GM23248 (cell line): ENCODE results near the gene ADRA2C. TPM values are rescaled to one million over a fixed set of nuclear protein-coding genes. Genes with fewer than 3 reads are reported as not detected.

Source experiments
- DNase-seq: peaks from one replicate; pipeline ENCODE4 v3.0.0-alpha.2; 2015
- H2AFZ ChIP-seq: fragments of 200-600 bp; sonication (generic); 2 replicates; pipeline ENCODE4 v1.6.1; 2016; ENCODE audit warnings: antibody characterized with exemption
- H3F3A ChIP-seq: fragments of 200-600 bp; sonication (generic); 2 replicates; pipeline ENCODE4 v1.6.1; 2016; ENCODE audit warnings: mild to moderate bottlenecking, antibody characterized with exemption, mixed run types; ENCODE audit not compliant: insufficient read depth
- H3K27ac ChIP-seq: fragments of 200-600 bp; sonication (generic); 2 replicates; pipeline ENCODE4 v1.5.1; 2016; ENCODE audit warnings: mild to moderate bottlenecking
- H3K27me3 ChIP-seq: fragments of 200-600 bp; sonication (generic); replicated peaks from 2 replicates; pipeline ENCODE4 v1.6.1; 2016; ENCODE audit warnings: mild to moderate bottlenecking; ENCODE audit not compliant: insufficient read depth
- H3K36me3 ChIP-seq: fragments of 200-600 bp; sonication (generic); 2 replicates; pipeline ENCODE4 v1.6.1; 2016; ENCODE audit warnings: low read depth, mild to moderate bottlenecking
- H3K4me1 ChIP-seq: fragments of 200-600 bp; sonication (generic); 2 replicates; pipeline ENCODE4 v1.6.1; 2016; ENCODE audit warnings: mild to moderate bottlenecking; ENCODE audit not compliant: insufficient read depth
- H3K4me2 ChIP-seq: fragments of 200-600 bp; sonication (generic); one replicate; pipeline ENCODE4 v1.6.1; 2016; ENCODE audit warnings: mild to moderate bottlenecking; ENCODE audit not compliant: unreplicated experiment
- H3K4me3 ChIP-seq: fragments of 200-600 bp; sonication (generic); 2 replicates; pipeline ENCODE4 v1.5.1; 2016; ENCODE audit warnings: mild to moderate bottlenecking
- H3K79me2 ChIP-seq: fragments of 200-600 bp; sonication (generic); 2 replicates; pipeline ENCODE4 v1.6.1; 2016; ENCODE audit warnings: mild to moderate bottlenecking; ENCODE audit not compliant: insufficient read depth
- H3K9ac ChIP-seq: fragments of 200-600 bp; sonication (generic); 2 replicates; pipeline ENCODE4 v1.6.1; 2016; ENCODE audit warnings: mild to moderate bottlenecking
- H3K9me2 ChIP-seq: fragments of 200-600 bp; sonication (generic); 2 replicates; pipeline ENCODE4 v1.6.1; 2016; ENCODE audit warnings: mixed run types, mild to moderate bottlenecking, moderate library complexity; ENCODE audit not compliant: insufficient read depth
- H3K9me3 ChIP-seq: fragments of 200-600 bp; sonication (generic); one replicate; pipeline ENCODE4 v1.6.1; 2017; ENCODE audit warnings: low read depth
- H4K20me1 ChIP-seq: fragments of 200-600 bp; sonication (generic); 2 replicates; pipeline ENCODE4 v1.6.0; 2016; ENCODE audit not compliant: insufficient read depth
- EZH2 ChIP-seq: fragments of 200-600 bp; sonication (generic); IDR thresholded peaks from 2 replicates; pipeline ENCODE4 v1.6.1; 2018; ENCODE audit warnings: antibody characterized with exemption, mild to moderate bottlenecking; ENCODE audit not compliant: insufficient read depth, poor library complexity, severe bottlenecking
- EZH2phosphoT487 ChIP-seq: fragments of 200-600 bp; sonication (generic); IDR thresholded peaks from 2 replicates; pipeline ENCODE4 v1.6.1; 2018; ENCODE audit warnings: antibody characterized with exemption, moderate library complexity, mild to moderate bottlenecking, low read depth; ENCODE audit not compliant: insufficient read depth
- WGBS, 2 experiments: methylation state at CpG; one replicate each; pipeline ENCODE4 v1.1.6; 2015 to 2017; ENCODE audit warnings: low lambda C conversion rate in 2 of 2, low coverage in 1 of 2; ENCODE audit errors: missing lambda C conversion rate in 2 of 2; 5-methylcytosine and 5-hydroxymethylcytosine counted together
- in situ Hi-C: fragments of 300-500 bp; cut with MboI; formaldehyde crosslinking; loops from 2 replicates; pipeline ENCODE4 v1.15.0; 2020
- polyA plus RNA-seq: library from polyadenylated mRNA; unstranded; fragments of >200 nt; fragmentation: Nextera tagmentation; extraction: Ambion mirVana; gene quantifications from 2 replicates; pipeline ENCODE4 v1.2.1, GENCODE V29; 2016
- total RNA-seq: library from RNA; depleted of rRNA; stranded (reverse); fragments of >200 nt; shearing (Covaris generic); gene quantifications from 2 replicates; pipeline ENCODE4 v1.2.3, GENCODE V29; 2014

Gene ADRA2C
- total and polyA plus RNA-seq, 2 experiments from 2014 or later, result 0.14 to 2.2 TPM

DNA sequence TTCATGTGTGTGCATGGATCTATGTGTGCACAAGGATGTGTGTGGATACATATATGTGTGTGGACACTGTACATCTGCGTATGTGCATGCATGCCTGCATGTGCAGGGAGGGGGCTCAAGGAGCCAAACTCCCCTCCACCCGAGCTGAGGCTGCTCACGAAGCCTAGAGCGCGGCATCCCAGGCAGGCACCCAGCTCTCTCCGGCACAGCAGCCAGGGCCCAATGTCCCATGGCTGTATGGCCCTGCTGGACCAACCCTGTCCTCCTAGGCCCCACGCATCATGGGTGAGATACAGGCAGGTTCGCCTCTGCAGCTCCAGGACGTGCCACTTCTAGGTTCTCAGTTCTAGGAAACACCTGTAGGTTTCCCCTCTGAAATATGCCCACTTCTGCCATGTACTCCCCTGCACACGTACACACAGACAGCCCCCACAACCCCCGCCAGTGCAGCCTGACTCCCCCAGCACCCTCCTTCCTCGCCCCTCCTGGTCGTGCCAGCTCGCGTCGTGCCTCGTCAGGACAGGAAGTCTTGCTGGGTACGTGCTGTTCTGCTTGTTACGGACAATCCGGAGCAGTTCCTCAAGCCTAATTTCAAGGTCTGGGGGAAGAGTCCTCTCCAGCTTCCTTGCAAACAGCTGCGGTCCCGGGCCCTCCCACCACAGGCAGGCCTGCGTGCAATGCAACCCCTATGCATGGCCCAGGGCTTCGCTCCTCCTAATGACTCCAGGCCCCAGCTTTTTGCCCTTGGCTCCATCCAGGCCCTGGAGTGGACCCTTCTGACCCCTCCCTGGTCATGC is 3.2 kb upstream of the ADRA2C start:
- in situ Hi-C loops, result no loop called here

DNA sequence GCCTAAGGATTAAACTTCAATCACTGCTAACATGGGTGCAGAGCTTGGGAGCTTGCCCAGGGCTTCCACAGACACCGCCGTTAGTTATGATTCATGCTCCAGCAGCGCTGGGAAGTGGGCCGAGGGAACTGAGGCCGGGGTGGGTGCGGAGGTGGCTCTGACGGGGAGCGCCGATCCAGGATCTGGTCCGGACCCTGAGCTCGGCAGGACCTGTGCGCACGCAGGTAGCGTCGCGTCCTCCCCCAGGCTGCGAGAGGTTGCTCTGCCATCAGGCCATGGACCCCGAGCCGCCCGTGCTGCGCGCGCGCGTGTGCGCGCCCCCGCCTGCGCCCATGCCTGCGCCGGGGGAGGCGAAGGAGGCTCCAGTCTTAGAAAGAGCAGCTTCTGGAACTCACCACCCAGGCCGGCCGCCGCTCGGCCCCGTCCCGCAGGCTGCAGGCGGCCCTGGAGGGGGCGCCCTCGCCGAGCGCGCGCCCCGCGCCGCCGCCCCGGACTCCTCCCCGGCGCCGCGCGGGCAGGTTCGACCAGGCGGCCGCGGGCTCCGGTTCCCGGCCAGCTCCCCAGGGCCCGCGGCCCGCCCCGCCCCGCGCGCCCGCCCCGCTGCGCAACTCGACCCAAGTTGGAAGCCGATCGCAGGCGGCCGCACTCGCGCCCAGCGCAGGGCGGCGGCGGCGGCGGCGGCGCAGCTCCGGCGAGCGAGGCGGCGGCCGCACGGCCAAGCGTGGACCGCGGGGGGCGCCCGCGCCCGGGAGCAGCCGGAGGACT is 732 bp upstream of the ADRA2C start:
- H3K4me1 ChIP-seq, result no peaks in the 10 kb centered on the region
- peak overlapping the region; percentile 78 for H2AFZ ChIP-seq
- peak overlapping the region; percentile 68 for H3K4me2 ChIP-seq
- H3K9ac ChIP-seq, result peak overlapping the region; percentile 21; the same call in 1 of the 2 replicates
- no peaks in the 10 kb centered on the region for H4K20me1 ChIP-seq
- H3K4me3 ChIP-seq, result peak overlapping the region; percentile 72
- peaks cover 28% of the 10 kb centered on the region for H3K27me3 ChIP-seq
- no peaks in the 10 kb centered on the region for H3K36me3 ChIP-seq
- H3F3A ChIP-seq, result no peaks in the 10 kb centered on the region
- TF ChIP-seq EZH2phosphoT487, result no peak
- no peak for TF ChIP-seq EZH2
- in situ Hi-C loops, result no loop called here
- DNase-seq, result peak; percentile 77
- no peaks in the 10 kb centered on the region for H3K9me2 ChIP-seq
- no peaks in the 10 kb centered on the region for H3K9me3 ChIP-seq
- no peak overlapping the region for H3K27ac ChIP-seq
- no peaks in the 10 kb centered on the region for H3K79me2 ChIP-seq
- 3% methylated on average over 28 to 48 of the region's 101 CpGs for WGBS, 2 experiments

More for the DNA sequence above, 3.2 kb upstream of the ADRA2C start:
- Histone ChIP-seq H3K36me3 (no peaks in the 10 kb centered on the region), H3K4me1 (no peaks in the 10 kb centered on the region), H3K4me3 (no peak overlapping the region), H2AFZ (no peak overlapping the region), H3F3A (no peaks in the 10 kb centered on the region), H3K9ac (no peak overlapping the region), H3K27me3 (peaks cover 9% of the 10 kb centered on the region), H3K9me3 (no peaks in the 10 kb centered on the region), H3K79me2 (no peaks in the 10 kb centered on the region), H3K27ac (no peak overlapping the region), H4K20me1 (no peaks in the 10 kb centered on the region), H3K9me2 (no peaks in the 10 kb centered on the region), H3K4me2 (no peak overlapping the region)
- TF ChIP-seq EZH2phosphoT487 (no peak), EZH2 (no peak)
- WGBS, 2 experiments, result 72 to 79% methylated on average over 22 to 24 of the region's 24 CpGs
- DNase-seq, result no peak

DNA sequence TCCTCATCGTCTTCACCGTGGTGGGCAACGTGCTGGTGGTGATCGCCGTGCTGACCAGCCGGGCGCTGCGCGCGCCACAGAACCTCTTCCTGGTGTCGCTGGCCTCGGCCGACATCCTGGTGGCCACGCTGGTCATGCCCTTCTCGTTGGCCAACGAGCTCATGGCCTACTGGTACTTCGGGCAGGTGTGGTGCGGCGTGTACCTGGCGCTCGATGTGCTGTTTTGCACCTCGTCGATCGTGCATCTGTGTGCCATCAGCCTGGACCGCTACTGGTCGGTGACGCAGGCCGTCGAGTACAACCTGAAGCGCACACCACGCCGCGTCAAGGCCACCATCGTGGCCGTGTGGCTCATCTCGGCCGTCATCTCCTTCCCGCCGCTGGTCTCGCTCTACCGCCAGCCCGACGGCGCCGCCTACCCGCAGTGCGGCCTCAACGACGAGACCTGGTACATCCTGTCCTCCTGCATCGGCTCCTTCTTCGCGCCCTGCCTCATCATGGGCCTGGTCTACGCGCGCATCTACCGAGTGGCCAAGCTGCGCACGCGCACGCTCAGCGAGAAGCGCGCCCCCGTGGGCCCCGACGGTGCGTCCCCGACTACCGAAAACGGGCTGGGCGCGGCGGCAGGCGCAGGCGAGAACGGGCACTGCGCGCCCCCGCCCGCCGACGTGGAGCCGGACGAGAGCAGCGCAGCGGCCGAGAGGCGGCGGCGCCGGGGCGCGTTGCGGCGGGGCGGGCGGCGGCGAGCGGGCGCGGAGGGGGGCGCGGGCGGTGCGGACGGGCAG is 792 bp downstream of the ADRA2C start:
- DNase-seq, result no peak
- WGBS, 2 experiments, result 20 to 21% methylated on average over 74 to 78 of the region's 107 CpGs
- Histone ChIP-seq H3K9me2 (no peaks in the 10 kb centered on the region), H3F3A (no peaks in the 10 kb centered on the region), H3K4me1 (no peaks in the 10 kb centered on the region), H3K36me3 (no peaks in the 10 kb centered on the region), H3K9me3 (no peaks in the 10 kb centered on the region), H3K9ac (no peak overlapping the region), H3K27ac (no peak overlapping the region), H2AFZ (no peak overlapping the region), H3K4me3 (no peak overlapping the region), H3K27me3 (peaks cover 42% of the 10 kb centered on the region), H3K79me2 (no peaks in the 10 kb centered on the region), H3K4me2 (no peak overlapping the region), H4K20me1 (no peaks in the 10 kb centered on the region)
- no peak for TF ChIP-seq EZH2phosphoT487
- TF ChIP-seq EZH2, result no peak
- in situ Hi-C loops, result no loop called here
